IPS-NIHi11 (cell line): Measurements from ENCODE around the gene SH3GL2.
A peak's percentile ranks its signal among the peaks of the same experiment; 100 is the strongest.

Experiments
- DNase-seq: peaks from one replicate; pipeline ENCODE4 v3.0.0; 2012; ENCODE audit warnings: mixed read lengths, low spot score

The SH3GL2 gene

DNA sequence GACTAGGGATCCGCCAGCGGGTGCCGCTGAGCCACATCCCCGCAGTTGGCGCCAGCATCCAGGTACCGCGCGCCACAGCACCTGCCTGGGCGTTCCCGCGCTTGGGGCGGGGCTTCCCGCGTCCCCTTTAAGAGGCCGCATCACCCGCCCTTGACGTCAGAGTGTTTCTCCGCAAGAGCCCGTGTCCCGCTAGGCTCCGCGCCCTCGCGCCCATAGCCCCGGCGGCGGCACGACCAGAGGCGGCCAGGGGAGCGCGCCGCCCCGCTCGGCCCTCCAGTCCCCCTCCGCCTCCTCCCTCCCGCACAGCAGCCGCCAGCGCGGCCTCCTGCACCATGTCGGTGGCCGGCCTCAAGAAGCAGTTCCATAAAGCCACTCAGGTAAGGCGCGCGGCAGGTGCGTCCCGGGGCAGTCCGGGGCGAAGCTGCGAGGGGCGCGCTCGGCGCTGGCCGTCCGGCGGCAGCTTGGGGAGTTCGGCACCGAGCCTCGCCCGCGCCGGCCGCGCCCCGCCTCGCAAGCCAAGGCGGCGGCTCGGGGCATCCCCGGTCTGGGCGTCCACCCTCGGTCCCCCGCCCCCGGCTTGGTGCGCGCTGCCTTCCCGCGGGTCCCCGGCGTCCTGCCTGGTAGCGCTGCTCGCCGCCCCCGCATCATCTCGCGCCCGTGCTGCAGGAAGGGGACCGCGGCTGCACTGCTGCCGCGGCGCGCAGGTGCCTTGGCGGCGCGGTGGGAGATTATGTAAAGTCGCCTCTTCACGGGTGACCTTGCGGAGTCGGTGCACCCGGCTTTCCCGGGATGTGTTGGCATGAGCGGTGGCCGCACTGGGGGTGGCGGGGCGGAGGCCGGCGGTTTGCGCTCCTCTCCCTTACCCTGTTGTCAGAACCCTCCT lies at the start of gene SH3GL2:
Gene SH3GL2 (plus strand): TSS at position 156 of the 883 bp plus-strand sequence.
- DNase-seq, result peak; percentile 86

GRCh38 chr9:17531642-17532254 lies 47.1 kb upstream of the SH3GL2 start:
- DNase-seq, result peak; percentile 38

- DNase-seq, result no peak
Measured at GRCh38 chr9:17532461-17532860, 46.4 kb upstream of the SH3GL2 start.

DNA sequence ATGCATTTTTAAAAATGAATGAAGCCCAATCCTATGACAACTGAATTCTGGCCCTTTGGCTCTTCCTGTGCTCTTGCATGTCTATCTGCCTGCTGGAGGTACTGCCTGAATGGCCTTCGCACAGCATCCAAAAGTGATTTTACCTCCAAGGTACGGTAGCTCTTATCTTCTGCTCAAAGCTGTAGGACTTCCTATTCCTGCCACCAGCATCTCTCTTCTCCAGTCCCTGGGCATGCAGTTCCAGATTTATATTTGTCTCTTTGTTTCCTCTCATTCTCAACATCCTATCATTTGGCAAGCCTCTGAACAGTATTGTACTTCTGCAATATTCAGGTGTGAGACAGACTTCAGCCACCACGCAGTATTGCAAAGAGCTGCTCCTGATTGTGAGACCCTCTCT lies 43.7 kb upstream of the SH3GL2 start:
- DNase-seq, result no peak

DNA sequence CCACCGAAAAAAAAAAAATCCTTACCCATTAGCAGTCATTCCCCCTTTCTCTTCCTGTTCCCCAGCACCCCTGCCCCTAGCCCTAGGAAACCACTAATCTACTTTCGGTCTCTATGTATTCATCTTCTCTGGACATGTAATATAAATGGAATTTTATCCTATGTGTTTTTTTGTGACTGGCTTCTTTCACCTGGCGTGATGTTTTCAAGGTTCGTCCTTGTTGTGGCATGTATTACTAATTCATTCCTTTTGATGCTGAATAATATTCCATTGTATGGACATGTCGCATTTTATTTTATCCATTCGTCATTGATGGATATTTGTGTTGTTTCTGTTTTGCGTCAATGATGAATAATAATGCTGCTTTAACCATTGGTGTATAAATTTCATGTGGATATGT lies 42.8 kb upstream of the SH3GL2 start:
- no peak for DNase-seq

DNA sequence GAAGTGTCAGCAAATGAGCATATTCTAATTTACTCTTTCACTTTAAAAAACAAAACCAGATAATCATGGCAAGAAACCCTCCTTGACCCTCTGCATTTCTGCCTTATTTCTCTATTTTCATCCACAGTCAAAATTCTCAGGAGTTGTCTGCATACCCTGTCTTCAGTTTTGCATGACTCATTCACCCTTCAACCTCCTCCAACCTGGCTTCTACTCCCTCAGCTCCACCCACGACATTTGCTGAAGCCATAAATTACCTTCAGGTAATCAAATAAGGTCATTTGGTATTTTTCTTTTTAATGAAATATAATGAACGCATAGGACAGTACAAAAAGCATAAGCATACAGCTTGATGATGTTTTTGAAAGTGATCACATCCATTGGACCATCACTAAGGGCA lies 27.8 kb upstream of the SH3GL2 start:
- no peak for DNase-seq

- no peak for DNase-seq
Measured at GRCh38 chr9:17555362-17556054, 23.4 kb upstream of the SH3GL2 start.

- no peak for DNase-seq
Measured at GRCh38 chr9:17556255-17556654, 22.6 kb upstream of the SH3GL2 start.

DNA sequence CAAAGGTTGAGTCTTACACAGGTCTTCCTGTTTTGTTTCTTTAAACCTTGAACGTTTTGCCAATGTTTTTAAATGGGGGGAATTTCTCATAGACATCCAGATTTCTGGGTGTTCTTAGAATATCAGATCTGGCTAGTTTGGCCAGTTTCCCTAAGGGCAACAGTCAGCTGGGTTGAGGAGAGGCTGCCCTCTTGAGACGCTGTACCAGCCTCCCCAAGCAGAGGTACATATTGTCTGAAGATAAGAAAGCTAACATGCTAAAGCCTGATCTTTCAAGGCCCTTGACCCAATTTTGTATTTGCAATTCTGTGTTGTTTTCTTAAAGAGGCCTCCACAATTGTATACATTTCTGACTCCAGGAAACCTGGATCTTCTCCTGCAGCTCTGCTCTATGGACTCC lies 21.9 kb upstream of the SH3GL2 start:
- DNase-seq, result no peak

DNA sequence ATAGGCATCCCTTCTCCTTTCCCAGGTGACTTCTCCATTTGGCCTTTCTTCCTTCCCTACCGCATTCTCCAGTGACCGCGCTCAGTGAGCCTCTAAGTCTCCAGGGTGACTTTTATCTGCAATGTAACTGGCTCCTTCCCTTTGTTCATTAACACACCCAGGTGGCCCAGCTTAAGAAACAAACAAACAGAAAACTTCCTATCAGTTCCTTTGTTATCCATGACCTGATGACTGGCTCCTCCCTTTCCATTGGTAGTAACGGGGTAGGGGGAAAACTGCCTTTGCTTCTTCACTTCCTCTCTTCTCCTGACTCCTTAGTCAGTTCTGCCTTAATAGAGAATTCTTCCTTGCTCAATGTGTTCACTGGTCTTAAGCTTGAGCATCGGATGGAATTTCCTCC lies 7.0 kb upstream of the SH3GL2 start:
- DNase-seq, result peak; percentile 10

- DNase-seq, result no peak
Measured at GRCh38 chr9:17574342-17574741, 4.5 kb upstream of the SH3GL2 start.

GRCh38 chr9:17578577-17578910 lies 322 bp upstream of the SH3GL2 start:
- DNase-seq, result no peak

DNA sequence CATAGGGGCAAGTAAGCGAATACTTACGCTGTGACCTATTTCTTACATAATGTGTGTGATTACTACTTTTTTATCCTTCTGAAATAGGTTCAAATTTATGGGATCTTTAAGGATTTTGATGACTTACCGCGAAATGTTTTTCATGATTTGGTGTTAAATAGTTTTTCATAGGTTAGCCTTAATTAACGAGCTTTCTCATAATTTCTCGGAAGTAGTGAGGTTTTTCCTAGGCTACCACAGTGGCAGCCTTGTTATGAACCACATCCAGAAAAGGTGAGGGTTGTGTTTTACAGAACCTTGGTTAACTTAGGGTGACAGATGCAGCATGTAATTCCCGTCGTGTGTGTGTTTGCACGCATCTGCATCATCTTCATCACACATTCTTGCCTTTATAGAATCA lies 1.3 kb downstream of the SH3GL2 start:
- DNase-seq, result no peak

GRCh38 chr9:17587113-17587512 lies 8.2 kb downstream of the SH3GL2 start:
- DNase-seq, result no peak

GRCh38 chr9:17588395-17588794 lies 9.5 kb downstream of the SH3GL2 start:
- no peak for DNase-seq

DNA sequence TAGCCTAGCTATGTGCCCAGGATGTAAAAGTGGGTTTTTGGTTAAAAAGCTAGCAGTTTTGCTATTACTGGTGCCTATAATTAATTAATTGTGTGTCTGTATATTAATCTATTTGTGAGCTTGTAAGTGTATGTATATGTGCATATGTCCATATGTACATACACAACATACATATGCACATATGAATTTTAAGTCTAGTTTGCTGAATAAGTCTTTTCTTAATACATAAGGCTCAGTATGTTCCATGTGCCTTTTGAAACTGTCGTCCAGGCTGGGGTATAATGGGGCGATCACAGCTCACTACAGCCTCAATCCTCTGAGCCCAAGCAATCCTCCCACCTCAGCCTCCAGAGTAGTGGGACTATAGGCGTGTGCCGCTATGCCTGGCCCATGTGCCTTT lies 10.1 kb downstream of the SH3GL2 start:
- DNase-seq, result no peak

- DNase-seq, result no peak
Measured at GRCh38 chr9:17589771-17590170, 10.9 kb downstream of the SH3GL2 start.

DNA sequence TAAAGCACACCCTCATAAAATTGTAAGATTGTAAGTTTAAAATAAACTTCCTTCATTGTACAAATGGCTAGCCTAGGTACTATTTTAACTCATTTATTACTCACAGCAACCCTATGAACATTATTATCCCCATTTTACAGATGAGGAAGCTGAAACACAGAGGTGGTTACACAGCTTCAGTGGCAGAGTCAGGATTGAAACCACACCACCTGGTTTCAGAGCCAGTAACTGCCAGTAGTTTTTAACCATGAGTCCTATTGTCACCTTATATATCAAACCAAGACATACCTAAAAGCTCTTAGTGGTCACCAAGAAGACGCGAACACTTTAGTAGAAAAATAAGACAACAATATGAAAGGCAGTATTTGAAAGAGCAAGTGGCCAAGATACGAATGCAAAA lies 16.1 kb downstream of the SH3GL2 start:
- DNase-seq, result no peak

GRCh38 chr9:17597977-17598376 lies 19.1 kb downstream of the SH3GL2 start:
- no peak for DNase-seq

DNA sequence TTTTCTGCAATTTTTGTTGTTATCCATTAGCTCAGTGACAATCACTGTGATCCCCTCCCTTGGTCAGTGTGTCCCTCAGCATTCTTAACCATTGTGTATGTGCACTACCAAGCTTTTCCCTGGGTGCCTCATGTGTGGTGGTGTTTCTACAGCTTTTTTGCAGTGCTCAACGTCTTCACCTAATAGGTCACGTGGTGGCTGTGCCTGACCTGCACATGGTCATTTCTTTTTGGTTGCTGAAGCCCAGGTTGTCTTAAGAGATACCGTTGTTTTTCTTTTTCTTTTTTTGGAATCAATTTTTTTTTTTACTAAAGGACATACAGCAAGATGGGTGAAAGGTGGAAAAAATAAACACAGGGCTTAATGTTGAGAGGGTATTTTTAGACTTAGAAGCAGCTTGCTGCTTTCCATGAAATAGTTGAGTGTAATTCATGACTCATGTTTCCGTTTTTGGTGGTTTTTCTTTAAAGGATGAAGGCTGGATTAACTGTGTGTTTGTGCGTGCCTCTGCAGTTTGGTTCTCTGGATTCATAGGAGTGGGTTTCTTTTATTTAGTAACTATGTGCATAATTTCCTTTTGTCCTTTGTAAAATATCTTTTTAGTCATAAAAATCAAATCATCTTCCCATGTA lies 22.2 kb downstream of the SH3GL2 start:
- no peak for DNase-seq

GRCh38 chr9:17604556-17604955 lies 25.7 kb downstream of the SH3GL2 start:
- DNase-seq, result no peak

GRCh38 chr9:17609312-17610005 lies 30.6 kb downstream of the SH3GL2 start:
- DNase-seq, result no peak
